Kidney capillary endothelial cell (primary cell): ENCODE measurements around the gene RNF181.
"Not testable (repeated sequence)": the region's sequence is repeated elsewhere in the genome, so short reads cannot be mapped to it uniquely, and the experiment has no call there.

Experiments used
- DNase-seq: peaks from one replicate; pipeline ENCODE4 v3.0.0-alpha.2; 2018; ENCODE audit warnings: low spot score

Gene RNF181

DNA sequence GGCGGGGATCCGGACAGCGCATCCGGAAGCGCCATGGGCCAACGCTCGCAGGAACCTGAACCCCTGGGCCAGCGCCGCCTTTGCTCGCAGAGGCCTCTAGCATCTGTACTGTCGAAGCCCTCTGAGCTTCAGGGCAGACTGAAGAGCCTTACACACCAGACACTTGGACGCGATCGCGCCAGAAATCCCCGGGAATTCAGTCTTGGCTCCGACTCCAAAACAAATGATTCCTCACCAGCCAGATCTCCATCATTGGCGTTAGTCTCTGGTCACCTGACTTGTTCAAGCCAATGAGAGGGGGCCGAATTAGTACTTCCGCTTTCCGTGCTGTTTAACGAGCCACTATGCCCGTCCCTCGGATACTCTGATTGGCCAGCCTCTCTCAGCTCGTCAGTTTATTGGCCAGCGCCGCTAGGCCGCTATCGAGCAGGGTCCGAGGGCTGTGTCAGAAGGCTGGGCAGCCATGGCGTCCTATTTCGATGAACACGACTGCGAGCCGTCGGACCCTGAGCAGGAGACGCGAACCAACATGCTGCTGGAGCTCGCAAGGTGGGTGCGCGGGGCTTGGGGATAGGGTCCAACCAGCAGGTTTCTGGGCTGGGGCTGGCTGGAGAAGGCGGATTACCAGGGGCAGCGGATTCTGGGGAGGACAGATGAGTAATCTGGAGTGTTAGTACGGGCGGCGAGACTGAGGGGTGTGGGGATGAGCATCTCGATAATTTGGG, at the start of gene RNF181:
RNF181 (plus strand) TSS at position 445 of the 725 bp plus-strand sequence; CDS start at position 464, 19 bp downstream.
- peak; percentile 98 for DNase-seq

DNA sequence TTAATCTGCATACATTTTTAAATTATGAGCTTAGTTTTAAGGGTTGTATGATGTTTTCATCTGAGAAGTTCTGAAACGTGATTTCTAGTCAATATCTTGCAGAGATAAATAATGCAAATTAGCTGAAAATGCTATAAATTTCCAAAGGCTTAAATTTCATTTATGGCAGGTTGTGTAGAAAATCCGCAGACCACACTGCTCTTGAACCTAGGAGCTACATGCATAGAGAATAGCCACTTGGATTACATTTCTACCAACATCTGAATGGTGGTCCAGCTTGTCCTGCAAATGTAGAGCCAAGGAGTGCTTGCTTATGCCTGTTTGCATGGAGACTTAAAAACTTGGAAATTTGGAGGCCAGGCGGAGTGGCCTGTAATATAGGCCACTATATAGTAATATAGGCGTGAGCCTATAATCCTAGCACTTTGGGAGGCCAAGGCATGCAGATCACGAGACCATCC, 49.7 kb upstream of the RNF181 start:
- no peak for DNase-seq

DNA sequence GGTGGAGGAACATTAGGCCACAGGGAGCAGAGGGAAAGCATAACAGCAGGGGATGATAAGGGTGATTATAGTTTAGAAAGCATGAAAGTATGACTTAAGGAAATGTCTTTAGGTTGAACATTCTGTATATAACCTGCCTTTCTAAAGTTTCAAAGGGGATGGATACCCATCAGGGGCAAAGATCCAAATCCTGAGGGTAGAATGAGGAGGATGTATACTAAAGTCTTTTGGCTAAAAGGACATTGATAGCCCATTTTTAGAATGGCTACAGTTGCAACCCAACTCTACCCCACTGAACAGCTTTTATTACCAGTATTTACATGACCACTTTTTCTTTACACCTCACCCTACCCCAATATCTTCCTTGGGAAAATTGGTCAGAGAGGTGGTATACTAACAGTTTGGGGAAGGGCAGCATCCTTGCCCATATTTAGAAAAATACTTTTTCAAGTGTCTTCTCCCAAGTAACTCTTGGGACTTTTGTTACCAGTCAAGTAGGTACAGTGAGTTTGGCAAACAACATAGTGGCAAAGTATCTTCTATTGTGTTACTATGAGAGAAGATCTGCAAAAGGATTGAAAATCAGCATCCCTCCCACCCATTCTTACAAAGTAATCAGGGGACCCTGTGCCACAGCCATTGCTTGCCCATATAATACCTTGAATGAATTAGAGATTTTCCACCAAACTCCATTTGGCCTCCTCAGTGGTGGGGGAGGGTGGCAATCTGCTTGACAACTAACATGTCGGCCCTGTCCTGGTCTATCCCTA, 48.3 kb upstream of the RNF181 start:
- DNase-seq: no peak

GRCh38 chr2:85547859-85548607, 47.5 kb upstream of the RNF181 start:
- no peak for DNase-seq

- DNase-seq: no peak
Observed at GRCh38 chr2:85548608-85548900, 47.0 kb upstream of the RNF181 start.

- no peak for DNase-seq
Observed at GRCh38 chr2:85549095-85549494, 46.5 kb upstream of the RNF181 start.

DNA sequence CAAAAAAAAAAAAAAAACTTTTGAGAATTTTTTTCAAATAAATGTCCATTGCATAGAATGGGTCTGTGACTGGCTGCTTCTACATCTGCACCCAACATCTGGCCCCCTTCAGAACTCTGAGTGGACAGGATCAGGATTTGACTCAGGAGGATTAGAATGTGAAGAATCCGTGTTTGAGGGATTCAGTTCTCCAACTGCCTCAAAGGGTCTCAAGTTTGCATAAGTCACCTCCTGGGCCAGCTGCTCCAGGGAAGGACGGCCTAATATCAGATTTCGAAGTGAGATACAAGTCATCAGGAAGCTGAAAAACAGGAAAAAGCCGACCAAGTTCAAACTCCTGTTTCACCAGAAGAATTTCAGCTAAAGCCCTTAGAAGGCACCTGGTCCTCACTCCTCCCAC, 45.7 kb upstream of the RNF181 start:
- no peak for DNase-seq

DNA sequence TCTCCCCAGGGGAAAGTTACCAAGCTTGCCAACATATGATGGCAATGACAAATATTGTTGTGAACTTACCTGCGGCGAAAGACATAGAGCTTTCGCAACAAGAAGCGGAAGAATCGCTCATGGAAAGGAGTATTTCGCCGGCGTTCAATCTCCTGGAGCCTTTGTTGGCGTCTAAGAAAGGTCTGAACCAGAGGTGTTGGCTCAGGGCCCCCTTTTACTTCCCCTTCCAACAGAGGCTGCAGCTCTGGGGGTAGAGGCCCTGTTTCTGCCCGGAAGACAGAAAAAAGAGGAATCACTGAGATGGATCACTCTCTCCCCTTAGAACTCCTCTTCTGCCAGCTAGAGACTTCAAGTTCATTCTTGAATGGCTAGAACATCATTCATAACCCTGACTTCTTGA, 45.1 kb upstream of the RNF181 start:
- no peak for DNase-seq

GRCh38 chr2:85551698-85552678, 43.6 kb upstream of the RNF181 start:
- DNase-seq: peak; percentile 76

- DNase-seq: no peak
Observed at GRCh38 chr2:85553184-85553583, 42.4 kb upstream of the RNF181 start.

DNA sequence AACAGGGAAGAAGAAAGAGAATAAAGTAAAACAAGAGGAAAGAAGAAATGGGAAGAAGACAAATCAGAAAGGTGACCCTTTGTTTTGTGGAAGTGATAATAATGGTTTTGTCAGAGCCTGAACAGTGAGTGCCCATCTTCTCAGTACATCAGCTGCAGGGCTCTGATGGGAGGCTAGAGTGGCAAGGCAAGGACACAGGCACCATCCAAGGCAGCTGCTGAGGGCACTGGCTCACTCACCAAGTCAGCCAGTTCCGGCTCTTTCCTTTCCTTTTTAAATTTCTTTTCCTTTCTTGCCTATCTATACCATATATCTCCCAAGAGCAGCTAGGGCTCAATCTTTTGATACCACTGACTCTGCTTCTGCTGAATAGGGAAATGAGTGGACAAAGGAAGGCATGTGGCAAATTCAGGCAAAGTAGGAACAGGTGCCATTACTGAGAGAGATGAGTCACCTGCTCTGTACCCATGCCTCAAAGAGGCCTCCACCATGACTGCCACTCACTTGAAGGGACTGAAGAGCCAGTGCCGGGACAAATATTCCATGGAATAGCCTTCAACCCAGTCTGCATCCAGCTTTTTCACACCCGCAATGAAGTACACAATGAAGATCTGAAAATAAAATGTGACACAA, 40.4 kb upstream of the RNF181 start:
- DNase-seq: no peak

- no peak for DNase-seq
Observed at GRCh38 chr2:85557130-85557529, 38.4 kb upstream of the RNF181 start.

- no peak for DNase-seq
Observed at GRCh38 chr2:85558160-85558559, 37.4 kb upstream of the RNF181 start.

GRCh38 chr2:85560403-85560726, 35.2 kb upstream of the RNF181 start:
- not testable (repeated sequence) for DNase-seq

DNA sequence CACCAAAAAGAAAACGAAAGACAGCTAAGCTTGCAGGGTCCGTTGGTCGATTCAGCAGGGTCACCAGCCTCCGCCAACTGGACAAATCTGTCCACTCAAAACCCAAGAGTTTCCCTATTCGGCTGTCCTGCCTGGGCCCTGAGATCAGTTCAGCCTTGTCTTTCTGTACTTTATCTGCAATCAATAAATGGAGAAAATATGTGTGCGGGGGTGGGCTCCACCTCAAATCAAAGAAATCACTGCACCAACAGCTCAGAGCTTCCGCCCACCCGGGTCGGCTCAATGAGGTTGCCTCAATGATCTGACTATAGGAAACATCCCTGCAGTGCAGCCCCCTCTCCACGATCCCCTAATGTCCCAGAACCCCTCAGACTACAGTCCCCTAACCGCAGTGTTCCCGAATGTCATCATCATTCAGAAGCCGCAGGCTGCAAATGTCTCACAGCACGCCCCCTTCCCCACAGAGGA, 34.7 kb upstream of the RNF181 start:
- no peak for DNase-seq

GRCh38 chr2:85561280-85562212, 34.0 kb upstream of the RNF181 start, which contains the start of gene GGCX:
Gene GGCX (minus strand): TSS chr2:85561493. CDS start chr2:85561428, 65 bp downstream.
- DNase-seq: peak; percentile 90

DNA sequence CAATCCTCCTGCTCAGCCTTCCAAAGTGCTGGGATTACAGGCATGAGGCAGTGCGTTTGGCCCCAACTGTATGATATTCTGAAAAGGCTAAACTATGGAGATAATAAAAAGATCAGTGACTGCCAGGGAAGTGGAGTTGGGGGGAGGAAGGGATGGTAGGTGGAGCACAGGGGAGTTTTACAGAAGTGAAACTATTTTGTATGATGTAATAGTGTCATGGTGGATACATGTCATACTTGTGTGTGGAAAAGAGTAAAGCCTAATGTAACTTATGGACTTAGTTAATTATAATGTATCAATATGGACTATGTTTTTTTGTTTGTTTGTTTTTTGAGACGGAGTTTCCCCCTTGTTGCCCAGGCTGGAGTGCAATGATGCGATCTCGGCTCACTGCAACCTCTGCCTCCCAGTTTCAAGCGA, 31.4 kb upstream of the RNF181 start:
- DNase-seq: no peak

DNA sequence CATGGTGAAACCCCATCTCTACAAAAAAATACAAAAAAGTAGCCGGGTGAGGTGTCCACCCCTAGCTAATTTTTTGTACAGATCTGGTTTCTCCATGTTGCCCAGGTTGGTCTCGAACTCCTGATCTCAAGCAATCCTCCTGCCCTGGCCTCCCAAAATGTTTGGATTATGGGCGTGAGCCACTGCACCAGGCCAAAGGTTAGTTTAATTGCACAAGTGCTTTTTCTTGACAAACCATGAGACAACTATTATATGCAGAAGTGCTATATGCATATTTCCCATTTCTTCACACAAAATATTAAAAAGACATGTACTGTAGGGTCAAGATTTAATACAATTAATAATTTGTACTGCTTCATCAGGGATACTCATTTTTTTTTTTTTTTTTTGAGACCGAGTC, 29.3 kb upstream of the RNF181 start:
- no peak for DNase-seq

- DNase-seq: no peak
Observed at GRCh38 chr2:85575739-85576138, 19.8 kb upstream of the RNF181 start.

GRCh38 chr2:85577063-85577385, 18.5 kb upstream of the RNF181 start:
- no peak for DNase-seq
